Measurements from ENCODE around the gene NT5DC3.

NT5DC3 gene

DNA sequence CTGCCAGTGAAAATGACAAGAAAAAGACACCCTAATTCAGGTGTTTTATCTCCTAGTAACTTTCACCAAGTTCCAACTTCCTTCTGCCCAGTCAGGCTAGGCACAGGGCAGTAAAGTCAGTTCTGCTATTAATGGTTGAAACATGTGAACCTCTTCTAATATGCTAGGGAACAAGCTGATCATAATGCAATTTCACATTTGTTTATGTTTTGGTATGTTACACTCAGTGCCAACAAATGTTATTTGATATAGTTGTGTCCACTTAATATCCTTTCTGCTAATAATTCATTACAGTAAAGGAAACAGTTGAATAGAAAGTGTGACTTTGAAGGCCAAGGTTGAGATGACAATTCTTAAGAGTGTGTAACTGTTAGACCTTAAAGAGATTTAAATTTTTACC lies 17.2 kb downstream of the NT5DC3 start:
- Histone ChIP-seq H3K4me3 (ENCODE audit: low read length, poor library complexity, severe bottlenecking) (no peak overlapping the region), H3K9me2 (replicated peaks; ENCODE audit: low read depth, low read length) (no peaks in the 10 kb centered on the region), H3K9ac (ENCODE audit: low read depth, low read length, poor library complexity, severe bottlenecking) (no peak overlapping the region), H3F3A (ENCODE audit: low read depth) (no peaks in the 10 kb centered on the region), H3K4me1 (ENCODE audit: insufficient read depth, low read length, poor library complexity, severe bottlenecking) (no peaks in the 10 kb centered on the region), H3K27me3 (ENCODE audit: insufficient read depth, low read length, poor library complexity, severe bottlenecking) (no peaks in the 10 kb centered on the region), H3K36me3 (ENCODE audit: insufficient read depth, low read length) (no peaks in the 10 kb centered on the region), H2AFZ (ENCODE audit: low read length) (no peak overlapping the region), H4K20me1 (ENCODE audit: insufficient read depth, low read length, poor library complexity, severe bottlenecking) (no peaks in the 10 kb centered on the region), H3K9me3 (ENCODE audit: insufficient read depth, low read depth, low read length) (no peaks in the 10 kb centered on the region; the same call in 1 of the 2 replicates), H3K79me2 (ENCODE audit: insufficient read depth, low read length) (no peaks in the 10 kb centered on the region), H3K4me2 (ENCODE audit: low read depth, low read length, poor library complexity, severe bottlenecking) (no peak overlapping the region)
- TF ChIP-seq EZH2phosphoT487 (IDR thresholded peaks at IDR 0.05; ENCODE audit: borderline replicate concordance) (no peak), CTCF (conservative IDR thresholded peaks at IDR 0.05; ENCODE audit: low read length) (no peak)

DNA sequence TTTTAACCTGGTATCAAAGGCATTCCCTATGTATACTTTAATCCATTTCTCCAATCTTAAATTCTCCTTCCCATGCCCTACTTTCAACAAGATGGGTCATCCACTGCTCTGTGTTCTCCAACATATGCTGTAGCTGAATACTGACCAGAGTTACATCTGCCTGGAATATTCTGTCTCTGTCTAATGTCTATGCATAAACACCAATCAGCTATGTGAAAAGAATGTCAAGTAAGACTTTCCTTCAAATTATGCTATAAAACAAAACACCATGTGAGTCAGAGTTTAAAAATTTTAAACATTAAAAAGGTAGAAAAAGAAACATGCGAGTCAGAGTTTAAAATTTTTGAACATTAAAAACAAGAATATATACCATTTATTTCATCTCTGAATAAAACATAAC lies 19.3 kb downstream of the NT5DC3 start:
- Histone ChIP-seq H3K79me2 (ENCODE audit: insufficient read depth, low read length) (no peaks in the 10 kb centered on the region), H4K20me1 (ENCODE audit: insufficient read depth, low read length, poor library complexity, severe bottlenecking) (no peaks in the 10 kb centered on the region)
- TF ChIP-seq CTCF (conservative IDR thresholded peaks at IDR 0.05; ENCODE audit: low read length) (no peak), EZH2phosphoT487 (IDR thresholded peaks at IDR 0.05; ENCODE audit: borderline replicate concordance) (no peak)

DNA sequence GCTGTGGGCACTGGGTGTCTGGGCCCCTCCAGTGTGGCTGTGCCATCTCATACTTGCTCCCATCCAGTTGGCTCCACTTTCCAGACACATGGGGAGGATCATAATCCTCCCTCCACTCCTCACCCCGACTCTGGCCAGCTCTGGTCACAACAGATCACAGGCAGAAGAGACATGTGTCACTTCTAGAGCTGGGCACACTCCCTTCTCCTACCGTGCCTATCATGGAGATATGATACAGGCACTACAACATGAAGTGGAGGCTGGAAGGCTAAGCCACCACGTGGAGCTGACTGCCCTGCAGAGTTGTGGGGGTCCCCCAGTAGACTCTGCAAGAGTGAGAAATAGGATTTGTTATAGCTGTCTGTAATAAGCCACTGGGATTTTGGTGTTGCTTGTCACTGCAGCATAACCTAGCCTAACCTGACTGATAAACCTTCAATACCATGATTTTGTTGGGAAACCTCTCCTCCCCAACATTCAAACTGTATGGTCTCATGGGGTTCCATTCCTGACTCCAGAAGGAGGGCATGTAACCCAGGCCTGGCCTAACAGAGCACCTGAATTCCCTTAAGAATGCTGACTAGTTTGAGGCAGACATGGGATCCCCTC lies 20.0 kb downstream of the NT5DC3 start:
- Histone ChIP-seq H3K4me1 (ENCODE audit: insufficient read depth, low read length, poor library complexity, severe bottlenecking) (no peaks in the 10 kb centered on the region), H3K4me3 (ENCODE audit: low read length, poor library complexity, severe bottlenecking) (no peak overlapping the region), H3K9me3 (ENCODE audit: insufficient read depth, low read depth, low read length) (no peaks in the 10 kb centered on the region; the same call in 1 of the 2 replicates), H3K4me2 (ENCODE audit: low read depth, low read length, poor library complexity, severe bottlenecking) (no peak overlapping the region), H3F3A (ENCODE audit: low read depth) (no peaks in the 10 kb centered on the region), H2AFZ (ENCODE audit: low read length) (no peak overlapping the region), H4K20me1 (ENCODE audit: insufficient read depth, low read length, poor library complexity, severe bottlenecking) (no peaks in the 10 kb centered on the region), H3K79me2 (ENCODE audit: insufficient read depth, low read length) (no peaks in the 10 kb centered on the region), H3K27me3 (ENCODE audit: insufficient read depth, low read length, poor library complexity, severe bottlenecking) (no peaks in the 10 kb centered on the region), H3K9me2 (replicated peaks; ENCODE audit: low read depth, low read length) (no peaks in the 10 kb centered on the region), H3K9ac (ENCODE audit: low read depth, low read length, poor library complexity, severe bottlenecking) (no peak overlapping the region), H3K36me3 (ENCODE audit: insufficient read depth, low read length) (no peaks in the 10 kb centered on the region)
- TF ChIP-seq EZH2phosphoT487 (IDR thresholded peaks at IDR 0.05; ENCODE audit: borderline replicate concordance): no peak
- no peak for TF ChIP-seq CTCF (conservative IDR thresholded peaks at IDR 0.05; ENCODE audit: low read length)

More for the DNA sequence above, 19.3 kb downstream of the NT5DC3 start:
- H3K4me2 ChIP-seq (ENCODE audit: low read depth, low read length, poor library complexity, severe bottlenecking): no peak overlapping the region
- H3K4me3 ChIP-seq (ENCODE audit: low read length, poor library complexity, severe bottlenecking): no peak overlapping the region
- no peaks in the 10 kb centered on the region for H3K36me3 ChIP-seq (ENCODE audit: insufficient read depth, low read length)
- H3K9me3 ChIP-seq (ENCODE audit: insufficient read depth, low read depth, low read length): no peaks in the 10 kb centered on the region; the same call in 1 of the 2 replicates
- no peaks in the 10 kb centered on the region for H3F3A ChIP-seq (ENCODE audit: low read depth)
- no peak overlapping the region for H2AFZ ChIP-seq (ENCODE audit: low read length)
- no peak overlapping the region for H3K9ac ChIP-seq (ENCODE audit: low read depth, low read length, poor library complexity, severe bottlenecking)
- no peaks in the 10 kb centered on the region for H3K9me2 ChIP-seq (replicated peaks; ENCODE audit: low read depth, low read length)
- H3K27me3 ChIP-seq (ENCODE audit: insufficient read depth, low read length, poor library complexity, severe bottlenecking): no peaks in the 10 kb centered on the region
- no peaks in the 10 kb centered on the region for H3K4me1 ChIP-seq (ENCODE audit: insufficient read depth, low read length, poor library complexity, severe bottlenecking)

Data from Loucy (cell line).